HepG2 (cell line): ENCODE results near the gene CENPP. TPM values are rescaled to one million over a fixed set of nuclear protein-coding genes. Genes with fewer than 3 reads are reported as not detected.

ENCODE experiments used
- ARNT2 ChIP-seq: sonication (generic); formaldehyde crosslinking; IDR thresholded peaks from 2 replicates; pipeline ENCODE4 v1.8.0; 2022; ENCODE audit warnings: mild to moderate bottlenecking, low read depth, missing genetic modification reagents, moderate library complexity
- ATF1 ChIP-seq: IDR thresholded peaks from 2 replicates; pipeline ENCODE4 v1.6.1; 2016; ENCODE audit warnings: mild to moderate bottlenecking, control low read depth
- CREB3 ChIP-seq: sonication (generic); formaldehyde crosslinking; IDR thresholded peaks from 2 replicates; pipeline ENCODE4 v1.5.0; 2020; ENCODE audit warnings: missing genetic modification reagents
- E2F5 ChIP-seq: sonication (generic); formaldehyde crosslinking; conservative IDR thresholded peaks from 2 replicates; pipeline ENCODE4 v1.4.0; 2020; ENCODE audit warnings: missing genetic modification reagents
- ELK4 ChIP-seq: sonication (generic); formaldehyde crosslinking; IDR thresholded peaks from 2 replicates; pipeline ENCODE4 v1.9.0; 2021; ENCODE audit warnings: missing genetic modification reagents, borderline replicate concordance
- IKZF1 ChIP-seq: fragments of 450-650 bp; IDR thresholded peaks from 2 replicates; pipeline ENCODE4 v1.7.1; 2016
- IRF2 ChIP-seq: IDR thresholded peaks from 2 replicates; pipeline ENCODE4 v1.6.1; 2018; ENCODE audit warnings: missing genetic modification reagents, missing compliant biosample characterization
- MTF1 ChIP-seq: sonication (generic); formaldehyde crosslinking; IDR thresholded peaks from 2 replicates; pipeline ENCODE4 v1.5.0; 2020; ENCODE audit warnings: missing genetic modification reagents
- NFE2L1 ChIP-seq: sonication (generic); formaldehyde crosslinking; IDR thresholded peaks from 2 replicates; pipeline ENCODE4 v1.4.0; 2020; ENCODE audit warnings: missing genetic modification reagents, mild to moderate bottlenecking, borderline replicate concordance
- POGZ ChIP-seq: sonication (generic); formaldehyde crosslinking; IDR thresholded peaks from 2 replicates; pipeline ENCODE4 v1.4.0; 2020; ENCODE audit warnings: mild to moderate bottlenecking, missing genetic modification reagents
- POLR2G ChIP-seq: fragments of 200-400 bp; formaldehyde crosslinking; IDR thresholded peaks from 2 replicates; pipeline ENCODE4 v1.6.1; 2018; ENCODE audit warnings: mild to moderate bottlenecking, low read depth, low read length, moderate library complexity
- SRY ChIP-seq: sonication (generic); formaldehyde crosslinking; IDR thresholded peaks from 2 replicates; pipeline ENCODE4 v1.8.0; 2022; ENCODE audit warnings: mild to moderate bottlenecking, missing genetic modification reagents
- TBL1XR1 ChIP-seq: fragments of 150-350 bp; IDR thresholded peaks from 2 replicates; pipeline ENCODE4 v1.6.1; 2014; ENCODE audit warnings: borderline replicate concordance, low read length; ENCODE audit not compliant: partially characterized antibody
- TFDP2 ChIP-seq: sonication (generic); formaldehyde crosslinking; IDR thresholded peaks from 2 replicates; pipeline ENCODE4 v1.4.0; 2020; ENCODE audit warnings: missing genetic modification reagents
- THYN1 ChIP-seq: sonication (generic); formaldehyde crosslinking; IDR thresholded peaks from 2 replicates; pipeline ENCODE4 v1.8.1; 2023; ENCODE audit warnings: low read depth, mild to moderate bottlenecking, moderate library complexity, missing genetic modification reagents, borderline replicate concordance
- TOPORS ChIP-seq: sonication (generic); formaldehyde crosslinking; IDR thresholded peaks from 2 replicates; pipeline ENCODE4 v1.8.0; 2023; ENCODE audit warnings: mild to moderate bottlenecking, missing genetic modification reagents
- ZBTB38 ChIP-seq: sonication (generic); formaldehyde crosslinking; IDR thresholded peaks from 2 replicates; pipeline ENCODE4 v1.5.1; 2020; ENCODE audit warnings: mild to moderate bottlenecking, missing genetic modification reagents
- ZC3H4 ChIP-seq: sonication (generic); formaldehyde crosslinking; IDR thresholded peaks from 2 replicates; pipeline ENCODE4 v1.4.0; 2020; ENCODE audit warnings: missing genetic modification reagents, borderline replicate concordance
- ZNF124 ChIP-seq: sonication (generic); formaldehyde crosslinking; IDR thresholded peaks from 2 replicates; pipeline ENCODE4 v1.4.0; 2020; ENCODE audit warnings: missing genetic modification reagents
- ZNF138 ChIP-seq: sonication (generic); formaldehyde crosslinking; IDR thresholded peaks from 2 replicates; pipeline ENCODE4 v1.5.0; 2020; ENCODE audit warnings: mild to moderate bottlenecking, low read depth, missing genetic modification reagents
- ZNF232 ChIP-seq: sonication (generic); formaldehyde crosslinking; IDR thresholded peaks from 2 replicates; pipeline ENCODE4 v1.4.0; 2020; ENCODE audit warnings: missing genetic modification reagents, borderline replicate concordance
- ZNF383 ChIP-seq: sonication (generic); formaldehyde crosslinking; IDR thresholded peaks from 2 replicates; pipeline ENCODE4 v1.4.0; 2020; ENCODE audit warnings: missing genetic modification reagents, mild to moderate bottlenecking, borderline replicate concordance
- ZNF414 ChIP-seq: sonication (generic); formaldehyde crosslinking; IDR thresholded peaks from 2 replicates; pipeline ENCODE4 v1.5.0; 2020; ENCODE audit warnings: missing genetic modification reagents
- ZNF607 ChIP-seq: sonication (generic); formaldehyde crosslinking; IDR thresholded peaks from 2 replicates; pipeline ENCODE4 v1.5.1; 2020; ENCODE audit warnings: missing genetic modification reagents, mild to moderate bottlenecking, borderline replicate concordance
- ZSCAN31 ChIP-seq: sonication (generic); formaldehyde crosslinking; IDR thresholded peaks from 2 replicates; pipeline ENCODE4 v1.5.0; 2020; ENCODE audit warnings: low read depth, mild to moderate bottlenecking, missing genetic modification reagents
- polyA plus RNA-seq, 8 experiments: library from polyadenylated mRNA; depleted of rRNA in 3 of 8; stranded (reverse) in 7 of 8; unstranded in 1 of 8; fragments of >200 nt; fragmentation: Illumina TruSeq in 4 of 8; extraction: Trizol in 4 of 8; gene quantifications; 2 replicates each; pipeline versions ENCODE4 v1.2.1 to v1.2.3, GENCODE V29; 2011 to 2016; ENCODE audit warnings: low read depth in 4 of 8, missing spikeins in 1 of 8, mixed read lengths in 1 of 8; ENCODE audit not compliant: insufficient read depth in 1 of 8
- total RNA-seq, 5 experiments: library from RNA; depleted of rRNA; stranded (reverse); fragments of >200 nt; fragmentation: Illumina TruSeq; extraction: Trizol; gene quantifications; 2 replicates each; pipeline ENCODE4 v1.2.3, GENCODE V29; 2016; ENCODE audit warnings: low read depth in 1 of 5

The CENPP gene
- total and polyA plus RNA-seq, 2 of the 13 experiments (the other 11 are each of a cell fraction or from before 2014, with no cell fraction given): 2.0 to 11.4 TPM

GRCh38 chr9:92293452-92294296 is 32.1 kb upstream of the CENPP start, which contains the start of gene IARS1 (continued):
- TF ChIP-seq ELK4: no peak
- TF ChIP-seq POLR2G: peak; percentile 97
- TF ChIP-seq SRY (CRISPR knock-in tag): peak; percentile 97; the same call in 1 of the 2 replicates
- peak; percentile 75; the same call in 1 of the 2 replicates for TF ChIP-seq MTF1 (CRISPR knock-in tag)
- peak; percentile 98 for TF ChIP-seq POGZ (CRISPR knock-in tag)
- TF ChIP-seq TOPORS (CRISPR knock-in tag): peak; percentile 89
- TF ChIP-seq ZBTB38 (CRISPR knock-in tag): peak; percentile 92
- TF ChIP-seq IKZF1: no peak
- TF ChIP-seq ATF1 (CRISPR knock-in tag): peak; percentile 89
- TF ChIP-seq TBL1XR1: peak; percentile 56
- peak; percentile 88 for TF ChIP-seq ZNF414 (CRISPR knock-in tag)
- peak; percentile 91 for TF ChIP-seq TFDP2
- TF ChIP-seq THYN1 (CRISPR knock-in tag): peak; percentile 90; the same call in 1 of the 2 replicates
- TF ChIP-seq IRF2: peak; percentile 96
- TF ChIP-seq ZNF138 (CRISPR knock-in tag): no peak
- TF ChIP-seq ZNF607 (CRISPR knock-in tag): peak; percentile 87
- TF ChIP-seq ARNT2 (CRISPR knock-in tag): peak; percentile 94
- TF ChIP-seq ZNF383: 0 out of 2 replicates have a peak, but pooled peaks have one; percentile 58
- no peak for TF ChIP-seq ZC3H4 (CRISPR knock-in tag)
- TF ChIP-seq CREB3 (CRISPR knock-in tag): peak; percentile 94
- TF ChIP-seq ZNF232 (CRISPR knock-in tag): peak; percentile 72
- TF ChIP-seq E2F5: no peak
- 0 out of 2 replicates have a peak, but pooled peaks have one; percentile 59 for TF ChIP-seq ZNF124 (CRISPR knock-in tag)
- peak; percentile 82; the same call in 1 of the 2 replicates for TF ChIP-seq ZSCAN31
- peak; percentile 21; the same call in 1 of the 2 replicates for TF ChIP-seq NFE2L1
